Testis (tissue), 3 donors: ENCODE measurements around the gene FERMT1. TPM values are rescaled to one million over a fixed set of nuclear protein-coding genes. Genes with fewer than 3 reads are reported as not detected.

Experiments
- DNase-seq: peaks from one replicate; pipeline ENCODE4 v3.0.0-alpha.2; 2019
- H3K27ac ChIP-seq, 2 donors: fragments of 200-600 bp; sonication (generic); one replicate each; pipeline ENCODE4 v1.5.1; 2019
- H3K27me3 ChIP-seq: fragments of 200-600 bp; sonication (generic); one replicate; pipeline ENCODE4 v1.5.1; 2019
- H3K36me3 ChIP-seq: fragments of 200-600 bp; sonication (generic); one replicate; pipeline ENCODE4 v1.5.1; 2017; ENCODE audit warnings: low read depth; ENCODE audit errors: missing control alignments
- H3K4me1 ChIP-seq: fragments of 200-600 bp; sonication (generic); one replicate; pipeline ENCODE4 v1.5.1; 2019
- H3K4me3 ChIP-seq, 2 donors: fragments of 200-600 bp; sonication (generic); one replicate each; pipeline ENCODE4 v1.5.1; 2017 to 2019
- H3K9me3 ChIP-seq: fragments of 200-600 bp; sonication (generic); one replicate; pipeline ENCODE4 v1.5.1; 2017
- CTCF ChIP-seq, 3 experiments: fragments of 450-650 bp in 2 of 3; fragments of 200-600 bp in 1 of 3; sonication (generic) in 1 of 3; IDR thresholded peaks; one replicate each; pipeline ENCODE4 v1.5.1; 2016 to 2019; ENCODE audit warnings: antibody characterized with exemption in 3 of 3, mild to moderate bottlenecking in 2 of 3, moderate library complexity in 1 of 3
- POLR2A ChIP-seq: fragments of 450-650 bp; IDR thresholded peaks from one replicate; pipeline ENCODE4 v1.6.1; 2017; ENCODE audit warnings: antibody characterized with exemption, mild to moderate bottlenecking, moderate library complexity
- WGBS, 2 donors: methylation state at CpG; one replicate each; pipeline ENCODE4 v1.1.5; 2018; 5-methylcytosine and 5-hydroxymethylcytosine counted together
- intact Hi-C: fragments of 100-400 bp; cut with DNase I; formaldehyde crosslinking; loops from one replicate; pipeline ENCODE4 v1.15.1; 2023; ENCODE audit warnings: low total_unique reads
- polyA plus RNA-seq: library from polyadenylated mRNA; stranded (reverse); fragments of 350-450 nt; fragmentation: Illumina TruSeq; extraction: RNeasy Lipid Tissue Mini Kit (QIAGEN cat#74804); gene quantifications from one replicate; pipeline ENCODE4 v1.2.3, GENCODE V29; 2014; ENCODE audit warnings: low read depth, low replicate concordance; ENCODE audit not compliant: insufficient read depth
- total RNA-seq, 2 donors: library from RNA; depleted of rRNA; stranded (reverse); fragments of >200 nt; gene quantifications; one replicate each; pipeline ENCODE4 v1.2.3, GENCODE V29; 2016

FERMT1 gene
- total and polyA plus RNA-seq, 3 donors from 2014 or later = 1.8 to 5.7 (median 2.5) TPM

- DNase-seq = no peak
- Histone ChIP-seq H3K4me1 (no peaks in the 10 kb centered on the region), H3K4me3 (no peak overlapping the region), H3K36me3 (no peaks in the 10 kb centered on the region), H3K27ac (no peak overlapping the region), H3K27me3 (no peaks in the 10 kb centered on the region), H3K9me3 (no peaks in the 10 kb centered on the region)
- TF ChIP-seq POLR2A (no peak), CTCF (IDR thresholded peaks at IDR 0.05) (no peak)
- WGBS, 2 donors = 81 to 94% methylated on average over 4 to 7 of the region's 7 CpGs
- intact Hi-C loops = no loop called here
Measured at GRCh38 chr20:6148073-6148472, 25.2 kb upstream of the FERMT1 start.

- H3K9me3 ChIP-seq = no peaks in the 10 kb centered on the region
- TF ChIP-seq CTCF (IDR thresholded peaks at IDR 0.05) (peak; percentile 50 to 86 (median 69)), POLR2A (no peak)
- WGBS, 2 donors = 3 to 5% methylated on average over 10 of the region's 10 CpGs
- H3K4me3 ChIP-seq = no peak overlapping the region
- H3K36me3 ChIP-seq = no peaks in the 10 kb centered on the region
- intact Hi-C loops = no loop called here
- H3K4me1 ChIP-seq = no peaks in the 10 kb centered on the region
- H3K27me3 ChIP-seq = no peaks in the 10 kb centered on the region
- DNase-seq = peak; percentile 71
- no peak overlapping the region for H3K27ac ChIP-seq
Measured at GRCh38 chr20:6142348-6142993, 19.6 kb upstream of the FERMT1 start.

GRCh38 chr20:6140947-6141346 lies 18.1 kb upstream of the FERMT1 start:
- intact Hi-C loops = no loop called here
- no peaks in the 10 kb centered on the region for H3K27me3 ChIP-seq
- WGBS, 2 donors = 48 to 72% methylated on average over 3 of the region's 3 CpGs
- TF ChIP-seq POLR2A (no peak), CTCF (IDR thresholded peaks at IDR 0.05) (no peak)
- H3K4me3 ChIP-seq = no peak overlapping the region
- peak; percentile 21 for DNase-seq
- no peaks in the 10 kb centered on the region for H3K9me3 ChIP-seq
- H3K36me3 ChIP-seq = no peaks in the 10 kb centered on the region
- no peaks in the 10 kb centered on the region for H3K4me1 ChIP-seq
- H3K27ac ChIP-seq = no peak overlapping the region

DNA sequence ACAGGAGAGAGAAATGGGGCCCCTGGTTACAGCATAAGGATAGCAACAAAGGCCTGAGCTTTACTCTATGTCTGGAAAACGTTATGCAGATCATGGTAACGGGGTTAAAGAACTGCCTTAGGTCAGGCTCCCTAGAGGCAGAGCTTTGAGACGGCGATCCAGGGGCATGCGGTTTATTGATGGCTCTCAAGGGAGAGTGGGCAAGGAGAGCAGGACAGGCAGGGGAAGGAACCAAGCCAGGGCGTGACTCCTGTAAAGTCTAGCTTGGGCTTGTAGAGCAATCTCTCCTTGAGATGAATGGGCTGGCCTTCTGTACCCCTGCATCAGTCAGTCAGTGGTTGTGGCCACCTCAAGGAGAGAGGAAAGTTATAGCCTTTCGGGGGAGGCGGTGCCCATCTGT lies 12.5 kb upstream of the FERMT1 start:
- WGBS, 2 donors = 66 to 70% methylated on average over 8 of the region's 8 CpGs
- Histone ChIP-seq H3K27ac (no peak overlapping the region), H3K9me3 (no peaks in the 10 kb centered on the region), H3K4me3 (no peak overlapping the region), H3K27me3 (no peaks in the 10 kb centered on the region), H3K36me3 (no peaks in the 10 kb centered on the region), H3K4me1 (no peaks in the 10 kb centered on the region)
- no peak for TF ChIP-seq CTCF (IDR thresholded peaks at IDR 0.05)
- no peak for TF ChIP-seq POLR2A
- no peak for DNase-seq
- intact Hi-C loops = no loop called here

- no peak overlapping the region for H3K4me3 ChIP-seq
- H3K36me3 ChIP-seq = no peaks in the 10 kb centered on the region
- H3K27me3 ChIP-seq = no peaks in the 10 kb centered on the region
- 37 to 65% methylated on average over 3 to 8 of the region's 8 CpGs for WGBS, 2 donors
- DNase-seq = no peak
- H3K27ac ChIP-seq = no peak overlapping the region
- H3K4me1 ChIP-seq = no peaks in the 10 kb centered on the region
- intact Hi-C loops = no loop called here
- no peaks in the 10 kb centered on the region for H3K9me3 ChIP-seq
- no peak for TF ChIP-seq CTCF (IDR thresholded peaks at IDR 0.05)
- TF ChIP-seq POLR2A = no peak
Measured at GRCh38 chr20:6134592-6134991, 11.8 kb upstream of the FERMT1 start.
